NCI-H524 treated with DMSO at 0.1 percent for 48 hours (cell line): ENCODE data around the gene PEX5.
A peak's percentile ranks its signal among the peaks of the same experiment; 100 is the strongest.
"Not testable (repeated sequence)": the region's sequence is repeated elsewhere in the genome, so short reads cannot be mapped to it uniquely, and the experiment has no call there.

Experiments used
- DNase-seq: peaks from one replicate; lab custom pipeline; 2025; lab: John Stamatoyannopoulos, UW

The PEX5 gene

DNA sequence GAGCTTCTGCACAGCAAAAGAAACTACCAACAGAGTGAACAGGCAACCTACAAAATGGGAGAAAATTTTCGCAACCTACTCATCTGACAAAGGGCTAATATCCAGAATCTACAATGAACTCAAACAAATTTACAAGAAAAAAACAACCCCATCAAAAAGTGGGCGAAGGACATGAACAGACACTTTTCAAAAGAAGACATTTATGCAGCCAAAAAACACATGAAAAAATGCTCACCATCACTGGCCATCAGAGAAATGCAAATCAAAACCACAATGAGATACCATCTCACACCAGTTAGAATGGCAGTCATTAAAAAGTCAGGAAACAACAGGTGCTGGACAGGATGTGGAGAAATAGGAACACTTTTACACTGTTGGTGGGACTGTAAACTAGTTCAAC is 24.3 kb downstream of the PEX5 start:
- DNase-seq: not testable (repeated sequence)

DNA sequence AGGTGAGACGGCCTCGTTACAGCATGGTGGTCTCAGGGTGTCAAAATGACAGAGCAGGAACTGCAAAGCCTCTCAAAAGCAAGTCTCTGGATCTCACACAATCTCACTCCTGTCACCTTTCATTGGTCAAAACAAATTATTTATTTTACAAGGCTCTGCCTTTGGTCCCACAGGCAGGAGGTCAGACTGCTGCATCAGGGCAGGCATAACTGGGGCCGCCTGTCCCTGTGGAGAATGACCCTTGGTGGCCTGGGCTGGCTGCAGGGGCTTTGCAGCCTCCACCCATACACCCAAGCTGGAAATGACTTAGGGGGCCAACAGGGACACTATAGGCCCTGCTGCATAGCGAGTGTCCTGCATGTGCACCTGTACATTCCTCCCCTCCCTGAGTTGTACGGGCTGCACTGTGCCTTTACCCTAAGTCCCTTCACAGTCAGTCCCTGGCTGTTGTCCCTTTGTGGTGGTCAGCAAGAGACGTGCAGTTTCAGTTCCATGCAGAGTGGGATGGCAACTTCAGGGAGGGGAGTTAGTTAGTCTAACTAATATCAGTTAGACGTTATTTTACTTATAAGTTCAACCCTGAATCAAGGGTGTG is 28.1 kb downstream of the PEX5 start:
- DNase-seq: no peak

DNA sequence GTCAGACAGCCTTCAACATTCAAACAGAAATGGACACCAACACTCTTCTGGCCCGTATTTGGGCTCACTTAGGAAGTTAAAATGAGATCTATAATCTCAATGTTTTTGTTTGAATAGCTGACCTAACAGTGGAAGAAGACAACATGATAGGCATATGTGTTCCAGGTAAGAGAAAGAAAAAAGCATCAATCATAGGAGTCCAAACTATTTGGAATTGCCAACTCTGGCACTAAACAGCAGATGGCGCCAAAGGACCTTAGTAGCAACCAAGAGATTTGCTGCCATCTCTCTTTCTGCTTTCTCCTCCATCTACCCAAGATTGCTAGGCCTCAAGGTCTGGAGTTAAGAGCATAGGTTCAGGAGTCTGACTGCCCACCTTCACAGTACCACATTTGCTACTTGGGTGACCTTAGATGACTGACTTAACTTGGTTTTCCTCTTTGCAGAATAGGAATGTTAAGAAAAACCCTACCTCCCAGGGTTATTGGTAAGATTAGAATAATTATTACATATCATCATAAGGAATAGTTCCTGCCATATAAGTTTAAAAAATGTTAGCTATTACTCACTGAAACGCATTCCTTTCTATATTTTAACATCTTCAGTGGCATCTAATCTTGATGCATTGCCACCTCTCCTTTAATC is 30.2 kb downstream of the PEX5 start:
- peak; percentile 12 for DNase-seq

DNA sequence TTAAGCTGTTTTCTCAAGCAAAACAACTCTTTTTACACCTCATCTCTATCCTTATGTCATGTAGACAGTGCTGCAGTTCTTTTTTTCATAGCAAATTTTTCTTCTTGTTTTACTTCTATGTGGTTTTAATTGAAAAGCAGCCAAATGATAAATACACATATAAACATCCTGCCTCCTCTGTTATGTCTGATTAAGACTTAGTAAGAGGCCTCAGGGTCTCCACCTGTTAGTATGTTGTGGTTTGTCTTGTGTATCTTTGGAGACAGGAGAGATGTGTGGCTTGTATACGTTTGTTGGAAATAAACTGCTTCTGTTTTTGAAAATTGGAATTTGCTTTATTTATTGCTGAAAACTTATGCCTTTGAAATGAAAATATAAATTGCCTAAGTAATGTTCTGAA is 32.0 kb downstream of the PEX5 start:
- no peak for DNase-seq

DNA sequence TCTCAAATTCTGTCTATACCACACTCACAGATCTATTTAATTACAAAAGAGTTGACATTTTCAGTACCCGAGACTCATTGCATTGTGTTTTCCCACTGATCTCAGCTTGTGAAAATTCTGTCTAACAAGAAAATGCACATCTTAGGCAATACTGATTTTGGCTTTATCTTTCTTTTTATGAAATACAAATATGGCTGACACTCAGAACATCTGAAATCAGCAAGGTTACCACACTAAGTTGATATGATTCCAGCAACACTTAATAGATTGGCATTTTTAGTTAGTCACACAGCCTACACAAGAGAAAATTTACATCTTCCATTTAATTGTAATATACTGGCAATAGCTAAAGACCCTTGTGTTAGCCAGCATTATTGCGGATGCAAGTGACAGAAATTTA is 40.3 kb downstream of the PEX5 start:
- DNase-seq: no peak

DNA sequence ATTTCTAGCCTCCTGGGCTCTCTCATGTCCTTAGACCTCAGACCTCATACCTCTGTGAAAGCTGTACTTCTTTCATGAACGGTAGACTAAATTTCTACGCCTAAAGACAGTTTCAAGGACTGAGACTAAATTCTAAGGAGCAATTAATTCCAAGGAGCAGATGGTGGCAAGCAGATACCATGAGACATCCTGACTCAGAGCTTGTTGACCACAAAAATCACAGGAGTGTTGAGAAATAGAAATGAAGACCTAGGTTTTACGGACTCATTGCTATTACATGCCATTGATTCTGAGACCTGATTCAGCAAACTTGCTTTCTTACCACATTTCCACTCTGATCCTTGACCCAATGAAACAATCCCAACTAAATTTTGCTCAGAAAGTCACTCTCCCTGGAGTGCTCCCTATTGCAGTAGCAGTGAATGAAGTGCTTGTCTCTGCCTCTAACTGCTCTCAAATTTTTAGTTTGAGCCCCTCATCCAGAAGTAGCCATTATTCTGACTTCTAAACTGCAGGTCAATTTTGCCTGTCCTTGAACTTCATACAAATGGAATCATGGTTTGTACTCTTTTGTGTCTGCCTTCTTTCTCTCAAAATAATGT is 52.0 kb downstream of the PEX5 start:
- no peak for DNase-seq

DNA sequence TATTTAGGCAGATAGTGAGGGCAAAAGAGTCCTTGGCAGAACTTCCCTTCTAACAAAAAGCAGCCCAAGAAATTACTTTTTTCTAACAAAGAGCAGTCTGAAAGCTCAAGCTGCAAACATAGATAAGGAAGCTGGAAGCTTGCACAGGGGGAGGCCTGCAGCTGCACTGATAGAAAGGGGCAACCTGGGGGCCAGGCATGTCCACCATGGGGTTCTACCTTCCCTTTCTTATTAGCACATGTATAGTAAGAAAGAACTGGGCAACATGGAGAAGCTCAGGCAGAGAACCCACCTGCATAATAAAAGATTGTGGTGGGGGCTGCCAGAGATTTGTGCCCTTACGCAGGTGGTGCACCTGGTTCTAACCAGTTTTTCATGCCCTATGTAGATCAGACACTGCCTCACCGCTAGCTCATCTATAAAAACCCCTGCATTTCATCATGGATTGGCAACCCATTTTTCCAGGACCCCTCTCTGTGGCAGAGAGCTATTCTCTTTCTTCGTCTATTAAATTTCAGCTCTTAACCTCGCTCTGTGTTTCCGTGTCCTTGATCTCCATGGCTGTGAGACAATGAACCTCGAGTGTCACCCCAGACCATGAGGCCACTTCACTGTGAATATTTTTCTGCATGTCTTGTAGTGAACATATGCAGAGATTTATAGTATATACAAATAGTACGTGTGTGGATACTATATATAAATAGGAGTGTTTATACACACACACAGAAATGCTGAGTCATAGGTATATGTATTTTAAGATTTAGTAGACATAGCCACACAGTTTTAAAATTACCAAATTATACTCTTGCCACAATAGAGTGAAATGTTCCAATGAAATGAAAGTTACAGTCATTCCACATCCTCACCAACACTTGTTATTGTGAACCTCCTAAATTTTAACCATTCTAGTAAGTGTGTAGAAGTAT is 53.0 kb downstream of the PEX5 start:
- no peak for DNase-seq

DNA sequence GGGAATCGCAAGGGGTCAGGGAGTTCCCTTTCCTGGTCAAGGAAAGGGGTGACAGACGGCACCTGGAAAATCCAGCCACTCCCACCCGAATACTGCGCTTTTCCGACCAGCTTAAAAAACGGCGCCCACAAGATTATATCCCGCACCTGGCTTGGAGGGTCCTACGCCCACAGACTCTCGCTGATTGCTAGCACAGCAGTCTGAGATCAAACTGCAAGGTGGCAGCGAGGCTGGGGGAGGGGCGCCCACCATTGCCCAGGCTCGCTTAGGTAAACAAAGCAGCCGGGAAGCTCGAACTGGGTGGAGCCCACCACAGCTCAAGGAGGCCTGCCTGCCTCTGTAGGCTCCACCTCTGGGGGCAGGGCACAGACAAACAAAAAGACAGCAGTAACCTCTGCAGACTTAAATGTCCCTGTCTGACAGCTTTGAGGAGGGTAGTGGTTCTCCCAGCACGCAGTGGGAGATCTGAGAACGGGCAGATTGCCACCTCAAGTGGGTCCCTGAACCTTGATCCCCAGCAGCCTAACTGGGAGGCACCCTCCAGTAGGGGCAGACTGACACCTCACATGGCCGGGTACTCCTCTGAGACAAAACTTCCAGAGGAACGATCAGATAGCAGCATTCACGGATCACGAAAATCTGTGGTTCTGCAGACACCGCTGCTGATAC is 62.0 kb downstream of the PEX5 start:
- not testable (repeated sequence) for DNase-seq

DNA sequence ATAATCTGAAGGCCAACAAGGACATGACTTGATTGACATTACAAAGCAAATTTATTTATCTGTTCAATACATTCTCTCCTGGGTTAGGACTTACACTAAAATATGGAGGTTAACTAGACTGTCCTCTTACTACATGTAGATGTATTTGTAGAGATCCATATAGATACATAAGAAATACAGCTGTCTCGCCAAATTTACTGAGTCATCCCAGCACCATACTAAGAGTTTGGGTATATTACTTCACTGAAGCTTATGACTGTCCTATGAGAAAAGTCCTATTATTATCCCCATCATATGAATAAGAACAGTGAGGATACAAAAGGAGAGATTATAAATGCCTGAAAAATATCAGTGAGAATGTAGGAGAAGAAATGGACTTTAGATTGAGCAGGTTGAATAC is 69.6 kb downstream of the PEX5 start:
- no peak for DNase-seq
